Hepatocyte (in vitro differentiated cells): ENCODE data around the gene SENP1. TPM values are rescaled to one million over a fixed set of nuclear protein-coding genes. Genes with fewer than 3 reads are reported as not detected.

Experiments
- DNase-seq: peaks from one replicate; pipeline ENCODE4 v3.0.0-alpha.2; 2016; ENCODE audit warnings: low spot score
- H2AFZ ChIP-seq: fragments of 200-600 bp; sonication (generic); 2 replicates; pipeline ENCODE4 v1.6.0; 2016; ENCODE audit warnings: antibody characterized with exemption, mild to moderate bottlenecking
- H3K27ac ChIP-seq: fragments of 200-600 bp; sonication (generic); 2 replicates; pipeline ENCODE4 v1.5.1; 2016; ENCODE audit warnings: mild to moderate bottlenecking
- H3K27me3 ChIP-seq: fragments of 200-600 bp; sonication (generic); 2 replicates; pipeline ENCODE4 v1.6.1; 2016
- H3K36me3 ChIP-seq: fragments of 200-600 bp; sonication (generic); replicated peaks from 2 replicates; pipeline ENCODE4 v1.5.1; 2016; ENCODE audit warnings: low read depth; ENCODE audit not compliant: insufficient read depth
- H3K4me1 ChIP-seq: fragments of 200-600 bp; sonication (generic); 2 replicates; pipeline ENCODE4 v1.5.1; 2016; ENCODE audit warnings: mild to moderate bottlenecking, moderate library complexity; ENCODE audit not compliant: insufficient read depth
- H3K4me2 ChIP-seq: fragments of 200-600 bp; sonication (generic); 2 replicates; pipeline ENCODE4 v1.6.0; 2016
- H3K4me3 ChIP-seq: fragments of 200-600 bp; sonication (generic); 2 replicates; pipeline ENCODE4 v1.5.1; 2016; ENCODE audit warnings: mild to moderate bottlenecking
- H3K79me2 ChIP-seq: fragments of 200-600 bp; sonication (generic); 2 replicates; pipeline ENCODE4 v1.6.0; 2017; ENCODE audit warnings: mild to moderate bottlenecking
- H3K9me2 ChIP-seq: fragments of 200-600 bp; sonication (generic); replicated peaks from 2 replicates; pipeline ENCODE4 v1.6.0; 2017; ENCODE audit warnings: mild to moderate bottlenecking; ENCODE audit not compliant: insufficient read depth
- H3K9me3 ChIP-seq: fragments of 200-600 bp; sonication (generic); 2 replicates; pipeline ENCODE4 v1.5.1; 2016; ENCODE audit warnings: low read depth, mild to moderate bottlenecking
- H4K20me1 ChIP-seq: fragments of 200-600 bp; sonication (generic); 2 replicates; pipeline ENCODE4 v1.6.0; 2016; ENCODE audit warnings: mild to moderate bottlenecking; ENCODE audit not compliant: insufficient read depth, poor library complexity, severe bottlenecking
- EZH2 ChIP-seq: fragments of 200-600 bp; sonication (generic); IDR thresholded peaks from 2 replicates; pipeline ENCODE4 v1.6.1; 2016; ENCODE audit warnings: antibody characterized with exemption, mild to moderate bottlenecking, borderline replicate concordance
- EZH2phosphoT487 ChIP-seq: fragments of 200-600 bp; sonication (generic); IDR thresholded peaks from one replicate; pipeline ENCODE4 v1.6.1; 2018; ENCODE audit warnings: antibody characterized with exemption, mild to moderate bottlenecking, low read depth, moderate library complexity; ENCODE audit not compliant: unreplicated experiment, severe bottlenecking
- WGBS: methylation state at CpG from one replicate; pipeline ENCODE4 v1.1.6; 2016; ENCODE audit warnings: low lambda C conversion rate; ENCODE audit errors: missing lambda C conversion rate; 5-methylcytosine and 5-hydroxymethylcytosine counted together
- polyA plus RNA-seq: library from polyadenylated mRNA; unstranded; fragments of >200 nt; fragmentation: Nextera tagmentation; extraction: Ambion mirVana; gene quantifications from 2 replicates; pipeline ENCODE4 v1.2.1, GENCODE V29; 2016
- total RNA-seq: library from RNA; depleted of rRNA; stranded (reverse); fragments of >200 nt; gene quantifications from 2 replicates; pipeline ENCODE4 v1.2.3, GENCODE V29; 2014
- TF ChIP-seq, protein P1 (sequence below): fragments of 200-600 bp; sonication (generic); IDR thresholded peaks from 2 replicates; pipeline ENCODE4 v1.5.1; 2016; ENCODE audit warnings: antibody characterized with exemption, mild to moderate bottlenecking; ENCODE audit not compliant: poor library complexity

SENP1 gene
- total and polyA plus RNA-seq, 2 experiments from 2014 or later, result 3.9 to 16.9 TPM

DNA sequence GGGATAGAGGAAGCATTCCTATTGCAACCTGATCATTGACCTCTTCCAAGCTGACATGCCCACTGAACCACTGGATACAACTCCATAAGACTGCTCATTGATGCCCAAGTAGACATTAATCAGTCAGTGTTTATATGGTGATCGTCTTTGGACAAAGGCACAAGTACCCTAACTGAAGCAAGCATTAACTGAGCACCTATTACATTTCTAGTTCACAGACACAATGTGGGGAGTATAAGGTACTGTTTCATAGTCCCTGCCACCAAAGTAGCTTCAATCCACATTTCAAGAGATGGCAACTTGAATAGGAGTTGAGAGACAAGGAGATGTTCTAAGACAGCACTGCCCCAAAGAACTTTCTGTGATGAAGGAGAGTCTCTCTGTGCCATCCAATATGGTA lies 90.8 kb downstream of the SENP1 start:
- H3K9me3 ChIP-seq, result no peaks in the 10 kb centered on the region
- 83% methylated on average over 1 of the region's 1 CpG for WGBS

DNA sequence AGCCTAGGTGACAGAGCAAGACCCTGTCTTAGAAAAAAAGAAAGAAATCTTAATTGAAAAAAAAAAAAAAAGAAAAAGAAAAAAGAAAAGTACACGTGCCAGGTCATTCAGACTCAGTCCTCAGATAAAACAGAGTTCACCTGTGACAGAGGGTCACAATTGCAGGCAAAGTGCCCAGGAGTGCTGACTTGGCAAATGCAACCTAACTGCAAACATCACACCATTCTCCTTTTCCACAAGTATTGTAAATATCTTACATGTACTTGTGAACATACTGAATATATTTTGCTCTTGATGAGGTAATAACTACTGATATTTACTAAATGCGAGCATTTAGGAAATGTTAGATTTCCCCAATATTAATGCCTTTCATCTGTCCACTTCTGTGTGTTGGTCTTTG lies 92.6 kb downstream of the SENP1 start:
- H3K79me2 ChIP-seq, result no peaks in the 10 kb centered on the region
- no peak overlapping the region for H3K4me3 ChIP-seq
- no peak for DNase-seq
- no peaks in the 10 kb centered on the region for H4K20me1 ChIP-seq
- TF ChIP-seq EZH2 (no peak), EZH2phosphoT487 (no peak)
- TF ChIP-seq, protein P1, sequence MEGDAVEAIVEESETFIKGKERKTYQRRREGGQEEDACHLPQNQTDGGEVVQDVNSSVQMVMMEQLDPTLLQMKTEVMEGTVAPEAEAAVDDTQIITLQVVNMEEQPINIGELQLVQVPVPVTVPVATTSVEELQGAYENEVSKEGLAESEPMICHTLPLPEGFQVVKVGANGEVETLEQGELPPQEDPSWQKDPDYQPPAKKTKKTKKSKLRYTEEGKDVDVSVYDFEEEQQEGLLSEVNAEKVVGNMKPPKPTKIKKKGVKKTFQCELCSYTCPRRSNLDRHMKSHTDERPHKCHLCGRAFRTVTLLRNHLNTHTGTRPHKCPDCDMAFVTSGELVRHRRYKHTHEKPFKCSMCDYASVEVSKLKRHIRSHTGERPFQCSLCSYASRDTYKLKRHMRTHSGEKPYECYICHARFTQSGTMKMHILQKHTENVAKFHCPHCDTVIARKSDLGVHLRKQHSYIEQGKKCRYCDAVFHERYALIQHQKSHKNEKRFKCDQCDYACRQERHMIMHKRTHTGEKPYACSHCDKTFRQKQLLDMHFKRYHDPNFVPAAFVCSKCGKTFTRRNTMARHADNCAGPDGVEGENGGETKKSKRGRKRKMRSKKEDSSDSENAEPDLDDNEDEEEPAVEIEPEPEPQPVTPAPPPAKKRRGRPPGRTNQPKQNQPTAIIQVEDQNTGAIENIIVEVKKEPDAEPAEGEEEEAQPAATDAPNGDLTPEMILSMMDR, result no peak
- H3K4me2 ChIP-seq, result no peak overlapping the region
- no peaks in the 10 kb centered on the region for H3K36me3 ChIP-seq
- H3K9me3 ChIP-seq, result no peaks in the 10 kb centered on the region
- 77% methylated on average over 2 of the region's 2 CpGs for WGBS
- H3K27me3 ChIP-seq, result peaks cover 6% of the 10 kb centered on the region
- no peak overlapping the region for H2AFZ ChIP-seq
- H3K4me1 ChIP-seq, result peaks cover 7% of the 10 kb centered on the region
- H3K27ac ChIP-seq, result no peak overlapping the region
- no peaks in the 10 kb centered on the region for H3K9me2 ChIP-seq

More for the DNA sequence above, 90.8 kb downstream of the SENP1 start:
- Histone ChIP-seq H3K79me2 (no peaks in the 10 kb centered on the region), H2AFZ (no peak overlapping the region), H4K20me1 (no peaks in the 10 kb centered on the region), H3K9me2 (no peaks in the 10 kb centered on the region), H3K4me3 (no peak overlapping the region), H3K27me3 (no peaks in the 10 kb centered on the region), H3K4me1 (peaks cover 7% of the 10 kb centered on the region), H3K27ac (no peak overlapping the region), H3K36me3 (no peaks in the 10 kb centered on the region), H3K4me2 (no peak overlapping the region)
- DNase-seq, result no peak
- TF ChIP-seq EZH2phosphoT487 (no peak), EZH2 (no peak)
- TF ChIP-seq, protein P1, result no peak

DNA sequence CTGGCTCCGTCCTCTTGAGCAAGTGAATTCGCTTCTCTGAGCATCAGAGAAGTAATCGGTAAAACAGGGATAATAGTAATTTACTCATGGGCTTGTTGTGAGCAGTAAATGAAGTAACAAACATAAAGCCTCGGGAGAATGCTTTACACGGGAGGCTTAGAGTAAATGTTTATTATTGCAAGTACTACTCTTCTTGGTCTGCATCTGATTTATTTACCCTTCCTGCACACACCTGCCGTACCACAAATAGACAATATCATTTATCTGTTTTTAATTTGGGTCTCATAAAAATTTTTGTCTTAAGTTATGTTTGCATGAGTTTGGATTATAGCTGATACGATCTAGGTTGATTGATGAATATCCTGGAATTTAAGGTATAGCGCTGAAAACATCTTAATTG lies 93.8 kb downstream of the SENP1 start:
- Histone ChIP-seq H3K27me3 (peaks cover 7% of the 10 kb centered on the region), H3K4me2 (no peak overlapping the region), H4K20me1 (no peaks in the 10 kb centered on the region), H2AFZ (no peak overlapping the region), H3K4me1 (no peaks in the 10 kb centered on the region), H3K9me2 (no peaks in the 10 kb centered on the region), H3K9me3 (no peaks in the 10 kb centered on the region), H3K36me3 (no peaks in the 10 kb centered on the region), H3K27ac (no peak overlapping the region), H3K4me3 (no peak overlapping the region), H3K79me2 (no peaks in the 10 kb centered on the region)
- 79% methylated on average over 8 of the region's 8 CpGs for WGBS
- no peak for DNase-seq
- no peak for TF ChIP-seq EZH2
- TF ChIP-seq EZH2phosphoT487, result no peak
- TF ChIP-seq, protein P1, result no peak
